Ovary (tissue), 9 donors: Measurements from ENCODE around the gene PTPN14. TPM values are rescaled to one million over a fixed set of nuclear protein-coding genes. Genes with fewer than 3 reads are reported as not detected.

Experiments used
- DNase-seq, 5 donors: peaks; one replicate each; pipeline ENCODE4 v3.0.0-alpha.2; 2019 to 2020
- H3K27ac ChIP-seq, 2 donors: fragments of 200-600 bp; one replicate each; pipeline versions ENCODE4 v1.5.1 to v1.8.0; 2019 to 2022
- H3K27me3 ChIP-seq: fragments of 200-600 bp; one replicate; pipeline ENCODE4 v1.8.0; 2022
- H3K36me3 ChIP-seq: fragments of 200-600 bp; sonication (generic); one replicate; pipeline ENCODE4 v1.5.1; 2019
- H3K4me1 ChIP-seq: one replicate; pipeline ENCODE4 v1.8.1; 2013; ENCODE audit warnings: mild to moderate bottlenecking, moderate library complexity; ENCODE audit not compliant: insufficient read depth
- H3K4me3 ChIP-seq: fragments of 200-600 bp; sonication (generic); one replicate; pipeline ENCODE4 v1.5.1; 2017
- H3K9me3 ChIP-seq, 2 donors: fragments of 200-600 bp in 1 of 2; sonication (generic) in 1 of 2; one replicate each; pipeline versions ENCODE4 v1.5.1 to v1.8.1; 2013 to 2019; ENCODE audit warnings: mild to moderate bottlenecking in 1 of 2, moderate library complexity in 1 of 2
- EP300 ChIP-seq: sonication (generic); formaldehyde crosslinking; IDR thresholded peaks from one replicate; pipeline ENCODE4 v1.6.1; 2017; ENCODE audit warnings: antibody characterized with exemption
- POLR2A ChIP-seq: fragments of 450-650 bp; IDR thresholded peaks from one replicate; pipeline ENCODE4 v1.6.1; 2017; ENCODE audit warnings: antibody characterized with exemption, mild to moderate bottlenecking, moderate library complexity
- WGBS, 3 donors: extraction: QIAGEN DNeasy Blood & Tissue Kit in 1 of 3; methylation state at CpG; one replicate each; pipeline versions ENCODE4 v1.1.5 to v1.1.7; 2013 to 2017; 5-methylcytosine and 5-hydroxymethylcytosine counted together
- intact Hi-C, 4 donors: fragments of 100-400 bp; cut with DNase I; formaldehyde crosslinking; loops; one replicate each; pipeline versions ENCODE4 v1.11.0 to v1.15.1; 2022 to 2023
- polyA plus RNA-seq, 2 donors: library from polyadenylated mRNA; stranded (reverse); fragments of 200-250 nt in 1 of 2; fragments of 350-450 nt in 1 of 2; fragmentation: Illumina TruSeq in 1 of 2; extraction: RNeasy Lipid Tissue Mini Kit (QIAGEN cat#74804) in 1 of 2; gene quantifications; one replicate each; pipeline ENCODE4 v1.2.3, GENCODE V29; 2013 to 2014
- total RNA-seq, 7 donors: library from RNA; depleted of rRNA in 2 of 7; stranded (reverse); fragments of >200 nt in 2 of 7; fragmentation: NEBNext Ultra II Directional in 3 of 7; extraction: Animal tissue kit (Norgen Biotek cat#: 25700) in 3 of 7; gene quantifications; one replicate each; pipeline versions ENCODE4 v1.1.0 to v1.2.4, GENCODE V29; 2016 to 2023
- TF ChIP-seq, protein P1 (sequence below), 3 donors: fragments of 450-650 bp in 2 of 3; fragments of 200-600 bp in 1 of 3; IDR thresholded peaks; one replicate each; pipeline versions ENCODE4 v1.5.1 to v1.8.0; 2016 to 2022; ENCODE audit warnings: antibody characterized with exemption in 3 of 3, mild to moderate bottlenecking in 1 of 3
- donor health status: DM: no; HTN: no; CAD: no; lungs with moderate emphysema.
- donor health status: DM: no; HTN: no; CAD: no.
- donor health status: Bipolar disorder and iron deficiency.
- donor health status: DM: yes; HTN: yes; CAD: no.
- donor health status: DM: no; HTN: no; CAD: no.
- donor health status: DM: yes; HTN: yes; CAD: no.

PTPN14 gene
- total and polyA plus RNA-seq, 9 donors, result 7.6 to 68.9 (median 41.1) TPM

DNA sequence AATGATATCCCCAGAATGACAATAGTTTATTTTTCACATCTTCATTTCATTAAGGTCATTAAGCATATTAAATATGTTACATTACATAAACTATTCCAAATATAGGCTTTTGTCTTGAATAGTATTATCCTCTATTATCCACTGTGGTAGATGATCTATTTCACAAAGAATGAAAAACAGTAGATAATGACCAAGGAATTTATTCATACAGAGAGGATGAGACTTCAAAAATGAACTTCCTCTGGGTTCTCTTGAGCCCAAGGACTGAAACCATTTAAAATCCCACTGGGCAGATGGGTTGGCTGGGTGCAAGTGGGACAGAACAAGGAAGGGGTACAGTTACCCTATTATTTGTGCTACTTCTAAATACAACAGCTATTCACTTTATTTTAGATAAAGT is 33.0 kb downstream of the PTPN14 start:
- no peaks in the 10 kb centered on the region for H3K9me3 ChIP-seq
- no peaks in the 10 kb centered on the region for H3K36me3 ChIP-seq
- H3K27ac ChIP-seq, result no peak overlapping the region
- intact Hi-C loops, result loop anchor here in 1 of 4 donors (5.0 kb wide), 1 partner anchor 199 kb away; no protein-coding TSS in a partner anchor
- H3K4me3 ChIP-seq, result no peak overlapping the region
- DNase-seq, result no peak
- no peak for TF ChIP-seq EP300
- no peak for TF ChIP-seq POLR2A
- TF ChIP-seq, protein P1, sequence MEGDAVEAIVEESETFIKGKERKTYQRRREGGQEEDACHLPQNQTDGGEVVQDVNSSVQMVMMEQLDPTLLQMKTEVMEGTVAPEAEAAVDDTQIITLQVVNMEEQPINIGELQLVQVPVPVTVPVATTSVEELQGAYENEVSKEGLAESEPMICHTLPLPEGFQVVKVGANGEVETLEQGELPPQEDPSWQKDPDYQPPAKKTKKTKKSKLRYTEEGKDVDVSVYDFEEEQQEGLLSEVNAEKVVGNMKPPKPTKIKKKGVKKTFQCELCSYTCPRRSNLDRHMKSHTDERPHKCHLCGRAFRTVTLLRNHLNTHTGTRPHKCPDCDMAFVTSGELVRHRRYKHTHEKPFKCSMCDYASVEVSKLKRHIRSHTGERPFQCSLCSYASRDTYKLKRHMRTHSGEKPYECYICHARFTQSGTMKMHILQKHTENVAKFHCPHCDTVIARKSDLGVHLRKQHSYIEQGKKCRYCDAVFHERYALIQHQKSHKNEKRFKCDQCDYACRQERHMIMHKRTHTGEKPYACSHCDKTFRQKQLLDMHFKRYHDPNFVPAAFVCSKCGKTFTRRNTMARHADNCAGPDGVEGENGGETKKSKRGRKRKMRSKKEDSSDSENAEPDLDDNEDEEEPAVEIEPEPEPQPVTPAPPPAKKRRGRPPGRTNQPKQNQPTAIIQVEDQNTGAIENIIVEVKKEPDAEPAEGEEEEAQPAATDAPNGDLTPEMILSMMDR (IDR thresholded peaks at IDR 0.05), result no peak
- H3K4me1 ChIP-seq, result peaks cover 5% of the 10 kb centered on the region
- no peaks in the 10 kb centered on the region for H3K27me3 ChIP-seq

GRCh38 chr1:214516434-214517326 is 34.7 kb downstream of the PTPN14 start:
- WGBS, 3 donors, result 94 to 96% (median 95%) methylated on average over 6 of the region's 6 CpGs
- H3K36me3 ChIP-seq, result no peaks in the 10 kb centered on the region
- no peak overlapping the region for H3K4me3 ChIP-seq
- no peaks in the 10 kb centered on the region for H3K27me3 ChIP-seq
- intact Hi-C loops, result loop anchor here in 1 of 4 donors (5.0 kb wide), 1 partner anchor 201 kb away; no protein-coding TSS in a partner anchor
- peaks cover 4% of the 10 kb centered on the region for H3K4me1 ChIP-seq
- DNase-seq, result no peak
- no peak for TF ChIP-seq EP300
- TF ChIP-seq, protein P1 (IDR thresholded peaks at IDR 0.05), result no peak
- TF ChIP-seq POLR2A, result no peak
- peak overlapping the region in 1 of 2 donors; percentile 18 for H3K27ac ChIP-seq
- H3K9me3 ChIP-seq, result no peaks in the 10 kb centered on the region

GRCh38 chr1:214515544-214516433 is 35.6 kb downstream of the PTPN14 start:
- Histone ChIP-seq H3K36me3 (no peaks in the 10 kb centered on the region), H3K9me3 (no peaks in the 10 kb centered on the region), H3K4me1 (peaks cover 4% of the 10 kb centered on the region), H3K27me3 (no peaks in the 10 kb centered on the region), H3K27ac (peak overlapping the region in 1 of 2 donors; percentile 18), H3K4me3 (no peak overlapping the region)
- DNase-seq, result no peak
- intact Hi-C loops, result loop anchor here in 1 of 4 donors (5.0 kb wide), 1 partner anchor 202 kb away; no protein-coding TSS in a partner anchor
- TF ChIP-seq EP300, result no peak
- no peak for TF ChIP-seq POLR2A
- TF ChIP-seq, protein P1 (IDR thresholded peaks at IDR 0.05), result no peak
- WGBS, 3 donors, result 32 to 41% (median 38%) methylated on average over 3 of the region's 3 CpGs

- DNase-seq, result no peak
- Histone ChIP-seq H3K36me3 (no peaks in the 10 kb centered on the region), H3K4me3 (no peak overlapping the region), H3K27me3 (no peaks in the 10 kb centered on the region), H3K4me1 (peaks cover 4% of the 10 kb centered on the region), H3K9me3 (no peaks in the 10 kb centered on the region), H3K27ac (peak overlapping the region in 1 of 2 donors; percentile 41)
- intact Hi-C loops, result loop anchor here in 1 of 4 donors (5.0 kb wide), 1 partner anchor 202 kb away; no protein-coding TSS in a partner anchor
- 68 to 84% (median 82%) methylated on average over 8 of the region's 8 CpGs for WGBS, 3 donors
- TF ChIP-seq, protein P1 (IDR thresholded peaks at IDR 0.05), result no peak
- TF ChIP-seq EP300, result no peak
- no peak for TF ChIP-seq POLR2A
Measured at GRCh38 chr1:214514819-214515383, 36.5 kb downstream of the PTPN14 start.
